Measurements from ENCODE around the gene OR6K2.

DNA sequence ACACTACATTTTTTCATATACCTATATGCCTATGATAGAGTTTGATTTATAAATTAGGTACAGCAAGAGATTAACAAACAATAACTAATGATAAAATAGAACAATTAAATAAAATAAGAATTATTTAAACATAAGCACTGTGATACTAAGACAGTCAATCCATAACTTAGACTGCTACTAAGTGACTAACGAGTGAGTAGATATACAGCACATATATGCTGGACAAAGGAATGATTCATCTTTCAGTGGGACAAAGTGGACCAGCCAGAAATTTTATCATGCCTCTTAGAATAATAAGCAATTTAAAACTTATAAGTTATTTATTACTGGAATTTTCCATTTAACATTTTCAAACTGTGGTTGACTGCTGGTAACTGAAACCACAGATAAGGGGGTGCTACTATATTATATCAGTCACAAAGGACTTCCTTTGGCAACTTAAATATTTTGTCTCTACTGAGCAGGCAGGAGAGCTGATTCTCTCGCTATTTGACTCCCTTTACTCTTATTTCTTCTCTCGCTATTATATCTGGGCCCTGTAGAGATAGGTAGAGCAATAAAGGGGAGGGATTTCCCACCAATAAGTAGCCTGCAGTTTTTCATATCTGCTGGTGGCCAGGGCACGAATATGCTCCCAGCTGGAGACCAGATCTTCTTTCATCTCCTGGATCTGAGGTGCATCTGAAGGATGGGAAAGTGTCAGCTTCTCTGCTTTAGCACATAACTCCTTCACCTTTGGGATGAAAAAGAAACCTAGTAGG is 24.7 kb downstream of the OR6K2 start:
- TF ChIP-seq, protein P1, sequence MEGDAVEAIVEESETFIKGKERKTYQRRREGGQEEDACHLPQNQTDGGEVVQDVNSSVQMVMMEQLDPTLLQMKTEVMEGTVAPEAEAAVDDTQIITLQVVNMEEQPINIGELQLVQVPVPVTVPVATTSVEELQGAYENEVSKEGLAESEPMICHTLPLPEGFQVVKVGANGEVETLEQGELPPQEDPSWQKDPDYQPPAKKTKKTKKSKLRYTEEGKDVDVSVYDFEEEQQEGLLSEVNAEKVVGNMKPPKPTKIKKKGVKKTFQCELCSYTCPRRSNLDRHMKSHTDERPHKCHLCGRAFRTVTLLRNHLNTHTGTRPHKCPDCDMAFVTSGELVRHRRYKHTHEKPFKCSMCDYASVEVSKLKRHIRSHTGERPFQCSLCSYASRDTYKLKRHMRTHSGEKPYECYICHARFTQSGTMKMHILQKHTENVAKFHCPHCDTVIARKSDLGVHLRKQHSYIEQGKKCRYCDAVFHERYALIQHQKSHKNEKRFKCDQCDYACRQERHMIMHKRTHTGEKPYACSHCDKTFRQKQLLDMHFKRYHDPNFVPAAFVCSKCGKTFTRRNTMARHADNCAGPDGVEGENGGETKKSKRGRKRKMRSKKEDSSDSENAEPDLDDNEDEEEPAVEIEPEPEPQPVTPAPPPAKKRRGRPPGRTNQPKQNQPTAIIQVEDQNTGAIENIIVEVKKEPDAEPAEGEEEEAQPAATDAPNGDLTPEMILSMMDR (IDR thresholded peaks at IDR 0.05; ENCODE audit: borderline replicate concordance, extremely low read depth, low read length, poor library complexity, severe bottlenecking): no peak
- no peak for TF ChIP-seq EZH2 (IDR thresholded peaks at IDR 0.05; ENCODE audit: borderline replicate concordance, low read depth, low read length, severe bottlenecking)

Data from DND-41 (cell line).